ENCODE data around the gene KPRP.

The KPRP gene

GRCh38 chr1:152757747-152758146, at the start of gene KPRP:
KPRP (plus strand) TSS chr1:152758025; CDS start chr1:152759589, 1,564 bp downstream.
- DNase-seq, result no peak

- DNase-seq, result no peak
Observed at GRCh38 chr1:152718238-152718637, 39.6 kb upstream of the KPRP start.

- no peak for DNase-seq
Observed at GRCh38 chr1:152725261-152725660, 32.6 kb upstream of the KPRP start.

- no peak for DNase-seq
Observed at GRCh38 chr1:152728986-152729385, 28.8 kb upstream of the KPRP start.

- DNase-seq, result no peak
Observed at GRCh38 chr1:152735648-152736047, 22.2 kb upstream of the KPRP start.

- DNase-seq, result no peak
Observed at GRCh38 chr1:152737997-152738396, 19.8 kb upstream of the KPRP start.

- DNase-seq, result no peak
Observed at GRCh38 chr1:152739841-152740240, 18.0 kb upstream of the KPRP start.

- no peak for DNase-seq
Observed at GRCh38 chr1:152741656-152742055, 16.2 kb upstream of the KPRP start.

- DNase-seq, result no peak
Observed at GRCh38 chr1:152743371-152744145, 14.3 kb upstream of the KPRP start.

GRCh38 chr1:152745289-152745704, 12.5 kb upstream of the KPRP start:
- no peak for DNase-seq

- DNase-seq, result no peak
Observed at GRCh38 chr1:152745765-152746444, 11.9 kb upstream of the KPRP start.

GRCh38 chr1:152747831-152748230, 10.0 kb upstream of the KPRP start:
- no peak for DNase-seq

GRCh38 chr1:152752225-152752624, 5.6 kb upstream of the KPRP start:
- DNase-seq, result no peak

GRCh38 chr1:152753586-152753985, 4.2 kb upstream of the KPRP start:
- DNase-seq, result no peak

GRCh38 chr1:152756872-152757271, 953 bp upstream of the KPRP start:
- DNase-seq, result no peak

- DNase-seq, result no peak
Observed at GRCh38 chr1:152758636-152759035, 811 bp downstream of the KPRP start.

GRCh38 chr1:152759453-152760173, 1.8 kb downstream of the KPRP start:
- no peak for DNase-seq

GRCh38 chr1:152760551-152761190, 2.8 kb downstream of the KPRP start:
- DNase-seq, result no peak

- DNase-seq, result no peak
Observed at GRCh38 chr1:152761609-152762213, 3.9 kb downstream of the KPRP start.

- DNase-seq, result no peak
Observed at GRCh38 chr1:152768847-152769533, 11.2 kb downstream of the KPRP start.

GRCh38 chr1:152770411-152770810, 12.6 kb downstream of the KPRP start:
- no peak for DNase-seq

GRCh38 chr1:152774875-152775274, 17.1 kb downstream of the KPRP start, which contains the start of gene LCE1F:
LCE1F (plus strand) TSS chr1:152775140; CDS start chr1:152776372, 1,232 bp downstream.
- DNase-seq, result no peak

Measured in KG1 (cell line).